K562 (cell line): ENCODE data around the gene MAGEA9B. TPM values are rescaled to one million over a fixed set of nuclear protein-coding genes. Genes with fewer than 3 reads are reported as not detected.
A peak's percentile ranks its signal among the peaks of the same experiment; 100 is the strongest.

ENCODE experiments used
- CBFA2T3 ChIP-seq: fragments of 450-650 bp; IDR thresholded peaks from 2 replicates; pipeline ENCODE4 v1.6.1; 2017
- NR2C2 ChIP-seq, 2 experiments: fragments of 200-800 bp in 1 of 2; sonication (Bioruptor generic) in 1 of 2; sonication (generic) in 1 of 2; formaldehyde crosslinking in 1 of 2; IDR thresholded peaks; 2 replicates each; pipeline versions ENCODE4 v1.6.1 to v1.8.0; 2016 to 2022; ENCODE audit warnings: mild to moderate bottlenecking in 1 of 2, missing compliant biosample characterization in 1 of 2, missing genetic modification characterization in 1 of 2, missing genetic modification reagents in 1 of 2
- RCOR1 ChIP-seq, 2 experiments: IDR thresholded peaks; 2 replicates each; pipeline ENCODE4 v1.6.1; 2012; ENCODE audit warnings: low read depth in 2 of 2, low read length in 2 of 2, borderline replicate concordance in 1 of 2, improper control_type of control experiment in 1 of 2
- SP1 ChIP-seq: sonication (generic); formaldehyde crosslinking; IDR thresholded peaks from 2 replicates; pipeline ENCODE4 v1.8.1; 2022; ENCODE audit warnings: mild to moderate bottlenecking, missing genetic modification reagents
- SREBF1 ChIP-seq: fragments of 150-350 bp; IDR thresholded peaks from 2 replicates; pipeline ENCODE4 v1.6.1; 2014; ENCODE audit warnings: antibody characterized with exemption, low read depth, low read length, borderline replicate concordance
- SRSF1 ChIP-seq: fragments of 200-400 bp; formaldehyde crosslinking; IDR thresholded peaks from 2 replicates; pipeline ENCODE4 v1.6.1; 2017; ENCODE audit warnings: mild to moderate bottlenecking, low read depth, low read length, moderate library complexity
- TCF3 ChIP-seq: sonication (generic); formaldehyde crosslinking; IDR thresholded peaks from 2 replicates; pipeline ENCODE4 v1.4.0; 2020; ENCODE audit warnings: mild to moderate bottlenecking, missing genetic modification reagents
- TEAD1 ChIP-seq, 2 experiments: fragments of 450-650 bp in 1 of 2; sonication (generic) in 1 of 2; formaldehyde crosslinking; IDR thresholded peaks; 2 replicates each; pipeline versions ENCODE4 v1.4.0 to v1.8.0; 2020 to 2022; ENCODE audit warnings: mild to moderate bottlenecking in 2 of 2, missing genetic modification reagents in 1 of 2
- TEAD2 ChIP-seq: fragments of 450-650 bp; IDR thresholded peaks from 2 replicates; pipeline ENCODE4 v1.6.1; 2016; ENCODE audit warnings: missing genetic modification characterization, control low read depth, missing compliant biosample characterization
- ZEB2 ChIP-seq: fragments of 450-650 bp; IDR thresholded peaks from 2 replicates; pipeline ENCODE4 v1.6.1; 2016
- ZNF668 ChIP-seq: fragments of 250-450 bp; sonication (Bioruptor Pico); IDR thresholded peaks from 2 replicates; pipeline ENCODE4 v1.8.0; 2022; ENCODE audit warnings: mild to moderate bottlenecking, inconsistent platforms
- ZNF780A ChIP-seq: fragments of 250-450 bp; sonication (Bioruptor Pico); IDR thresholded peaks from 2 replicates; pipeline ENCODE4 v1.5.0; 2021; ENCODE audit warnings: mild to moderate bottlenecking
- polyA plus RNA-seq, 8 experiments: library from polyadenylated mRNA; depleted of rRNA in 4 of 8; stranded (reverse) in 5 of 8; unstranded in 3 of 8; fragments of >200 nt; fragmentation: Nextera tagmentation in 2 of 8; fragmentation: Illumina TruSeq in 1 of 8; extraction: Ambion mirVana in 2 of 8; extraction: Trizol in 1 of 8; gene quantifications; 2 replicates each; pipeline versions ENCODE4 v1.2.1 to v1.2.3, GENCODE V29; 2011 to 2014; ENCODE audit warnings: inconsistent platforms in 1 of 8, missing spikeins in 1 of 8
- total RNA-seq, 7 experiments: library from RNA; depleted of rRNA in 6 of 7; stranded (reverse); fragments of >200 nt in 6 of 7; fragmentation: Illumina TruSeq in 2 of 7; extraction: Trizol in 2 of 7; gene quantifications; 2 replicates each; pipeline versions ENCODE4 v1.2.1 to v1.2.3, GENCODE V29; 2011 to 2021; ENCODE audit warnings: low replicate concordance in 1 of 7
- TF ChIP-seq, protein P1 (sequence below): IDR thresholded peaks from 2 replicates; pipeline ENCODE4 v1.6.1; 2011; ENCODE audit not compliant: insufficient read length; ENCODE audit errors: extremely low read depth
- TF ChIP-seq, protein P2 (sequence below): fragments of 450-650 bp; IDR thresholded peaks from 2 replicates; pipeline ENCODE4 v1.7.1; 2018; ENCODE audit warnings: mild to moderate bottlenecking, low read depth; ENCODE audit not compliant: partially characterized antibody

Gene MAGEA9B
- total and polyA plus RNA-seq, 9 of the 15 experiments (the other 6 are each of a cell fraction or from before 2014, with no cell fraction given): 11.2 to 31.2 (median 14.1) TPM

DNA sequence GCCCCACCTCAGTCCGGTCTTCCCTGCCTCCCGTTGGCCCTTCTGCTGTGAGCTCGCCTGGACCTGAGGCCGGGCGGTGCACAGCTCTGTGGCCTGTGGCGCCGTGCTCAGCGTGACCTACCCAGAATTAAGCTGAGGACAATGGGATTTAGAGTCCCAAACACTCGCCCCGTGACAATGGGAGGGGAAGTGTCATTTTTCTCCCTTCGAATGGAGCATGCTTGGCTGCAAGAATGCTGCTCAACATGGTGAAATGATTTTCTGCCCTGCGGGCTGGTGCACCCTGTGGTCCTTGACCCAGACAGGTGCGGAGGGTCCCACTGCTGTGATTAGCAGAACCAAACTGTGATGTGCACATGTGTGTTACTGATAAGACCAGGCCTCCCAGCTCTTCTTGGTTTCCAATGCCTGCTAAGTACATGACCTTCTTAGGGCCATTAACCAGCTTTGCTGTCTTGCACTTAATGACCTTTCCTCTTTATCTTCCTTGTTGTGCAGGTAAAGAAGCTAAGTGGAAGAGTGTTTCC is 45.7 kb downstream of the MAGEA9B start (continued):
- no peak for TF ChIP-seq ZNF668
- TF ChIP-seq RCOR1 (IDR thresholded peaks at IDR 0.05; ENCODE audit: borderline replicate concordance in 1 of 2, low read depth in 2 of 2, low read length in 2 of 2): 0 out of 4 replicates have a peak, but pooled peaks of 1 of the 2 experiments have one; percentile 14
- no peak for TF ChIP-seq SP1 (CRISPR knock-in tag)
- peak; percentile 87 for TF ChIP-seq CBFA2T3
- TF ChIP-seq, protein P1, sequence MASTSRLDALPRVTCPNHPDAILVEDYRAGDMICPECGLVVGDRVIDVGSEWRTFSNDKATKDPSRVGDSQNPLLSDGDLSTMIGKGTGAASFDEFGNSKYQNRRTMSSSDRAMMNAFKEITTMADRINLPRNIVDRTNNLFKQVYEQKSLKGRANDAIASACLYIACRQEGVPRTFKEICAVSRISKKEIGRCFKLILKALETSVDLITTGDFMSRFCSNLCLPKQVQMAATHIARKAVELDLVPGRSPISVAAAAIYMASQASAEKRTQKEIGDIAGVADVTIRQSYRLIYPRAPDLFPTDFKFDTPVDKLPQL: no peak
- no peak for TF ChIP-seq NR2C2 (CRISPR knock-in tag; IDR thresholded peaks at IDR 0.05)
- no peak for TF ChIP-seq NR2C2 (tag; IDR thresholded peaks at IDR 0.05)
- no peak for TF ChIP-seq SREBF1
- TF ChIP-seq, protein P2, sequence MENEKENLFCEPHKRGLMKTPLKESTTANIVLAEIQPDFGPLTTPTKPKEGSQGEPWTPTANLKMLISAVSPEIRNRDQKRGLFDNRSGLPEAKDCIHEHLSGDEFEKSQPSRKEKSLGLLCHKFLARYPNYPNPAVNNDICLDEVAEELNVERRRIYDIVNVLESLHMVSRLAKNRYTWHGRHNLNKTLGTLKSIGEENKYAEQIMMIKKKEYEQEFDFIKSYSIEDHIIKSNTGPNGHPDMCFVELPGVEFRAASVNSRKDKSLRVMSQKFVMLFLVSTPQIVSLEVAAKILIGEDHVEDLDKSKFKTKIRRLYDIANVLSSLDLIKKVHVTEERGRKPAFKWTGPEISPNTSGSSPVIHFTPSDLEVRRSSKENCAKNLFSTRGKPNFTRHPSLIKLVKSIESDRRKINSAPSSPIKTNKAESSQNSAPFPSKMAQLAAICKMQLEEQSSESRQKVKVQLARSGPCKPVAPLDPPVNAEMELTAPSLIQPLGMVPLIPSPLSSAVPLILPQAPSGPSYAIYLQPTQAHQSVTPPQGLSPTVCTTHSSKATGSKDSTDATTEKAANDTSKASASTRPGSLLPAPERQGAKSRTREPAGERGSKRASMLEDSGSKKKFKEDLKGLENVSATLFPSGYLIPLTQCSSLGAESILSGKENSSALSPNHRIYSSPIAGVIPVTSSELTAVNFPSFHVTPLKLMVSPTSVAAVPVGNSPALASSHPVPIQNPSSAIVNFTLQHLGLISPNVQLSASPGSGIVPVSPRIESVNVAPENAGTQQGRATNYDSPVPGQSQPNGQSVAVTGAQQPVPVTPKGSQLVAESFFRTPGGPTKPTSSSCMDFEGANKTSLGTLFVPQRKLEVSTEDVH: no peak
- TF ChIP-seq ZEB2: no peak
- TF ChIP-seq TEAD1 (CRISPR knock-in tag; IDR thresholded peaks at IDR 0.05): no peak
- no peak for TF ChIP-seq SRSF1
- peak; percentile 74 for TF ChIP-seq TCF3
- TF ChIP-seq ZNF780A (CRISPR knock-in tag): no peak
- no peak for TF ChIP-seq TEAD2 (tag)
